ENCODE results near the gene CXorf58. TPM values are rescaled to one million over a fixed set of nuclear protein-coding genes. Genes with fewer than 3 reads are reported as not detected.

Gene CXorf58
- total and polyA plus RNA-seq, 2 donors (not counting 1 experiment from before 2014, with no cell fraction given), result not detected

DNA sequence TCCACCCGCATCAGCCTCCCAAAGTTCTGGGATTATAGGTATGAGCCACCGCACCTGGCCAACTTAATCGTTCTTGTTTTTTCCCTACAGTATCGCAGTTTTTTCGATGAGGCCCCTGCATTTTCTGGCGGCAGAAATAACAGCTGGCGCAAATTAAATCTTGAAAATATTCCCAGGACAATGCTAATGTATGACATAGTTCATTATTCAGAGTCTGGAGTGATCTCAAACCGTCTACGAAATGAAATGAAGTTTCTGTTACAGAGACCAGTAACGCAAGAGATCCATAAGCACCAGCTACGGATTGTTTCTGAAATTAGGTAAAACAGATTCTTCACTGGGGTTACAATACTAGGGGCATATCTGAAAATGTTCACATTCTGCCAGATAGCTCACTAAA is 27.3 kb downstream of the CXorf58 start:
- H3K9ac ChIP-seq (ENCODE audit: insufficient read depth, low read length), result no peak overlapping the region
- no peak overlapping the region for H3K4me3 ChIP-seq (replicated peaks in 1 of 4; ENCODE audit: control extremely low read depth in 1 of 4, insufficient read depth in 1 of 4, low read depth in 3 of 4, low read length in 4 of 4)
- DNase-seq (ENCODE audit: low read depth in 2 of 2), result no peak
- no peaks in the 10 kb centered on the region for H3K9me3 ChIP-seq (ENCODE audit: control insufficient read depth, insufficient read depth, low read depth, low read length)
- TF ChIP-seq EZH2 (IDR thresholded peaks at IDR 0.05; ENCODE audit: low read length, missing control alignments), result no peak
- TF ChIP-seq, protein P1, sequence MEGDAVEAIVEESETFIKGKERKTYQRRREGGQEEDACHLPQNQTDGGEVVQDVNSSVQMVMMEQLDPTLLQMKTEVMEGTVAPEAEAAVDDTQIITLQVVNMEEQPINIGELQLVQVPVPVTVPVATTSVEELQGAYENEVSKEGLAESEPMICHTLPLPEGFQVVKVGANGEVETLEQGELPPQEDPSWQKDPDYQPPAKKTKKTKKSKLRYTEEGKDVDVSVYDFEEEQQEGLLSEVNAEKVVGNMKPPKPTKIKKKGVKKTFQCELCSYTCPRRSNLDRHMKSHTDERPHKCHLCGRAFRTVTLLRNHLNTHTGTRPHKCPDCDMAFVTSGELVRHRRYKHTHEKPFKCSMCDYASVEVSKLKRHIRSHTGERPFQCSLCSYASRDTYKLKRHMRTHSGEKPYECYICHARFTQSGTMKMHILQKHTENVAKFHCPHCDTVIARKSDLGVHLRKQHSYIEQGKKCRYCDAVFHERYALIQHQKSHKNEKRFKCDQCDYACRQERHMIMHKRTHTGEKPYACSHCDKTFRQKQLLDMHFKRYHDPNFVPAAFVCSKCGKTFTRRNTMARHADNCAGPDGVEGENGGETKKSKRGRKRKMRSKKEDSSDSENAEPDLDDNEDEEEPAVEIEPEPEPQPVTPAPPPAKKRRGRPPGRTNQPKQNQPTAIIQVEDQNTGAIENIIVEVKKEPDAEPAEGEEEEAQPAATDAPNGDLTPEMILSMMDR (conservative IDR thresholded peaks at IDR 0.05 in 1 of 2, IDR thresholded peaks at IDR 0.05 in 1 of 2; ENCODE audit: low read depth in 1 of 2, low read length in 2 of 2), result no peak
- H3K36me3 ChIP-seq (ENCODE audit: control insufficient read depth, insufficient read depth, low read length), result no peaks in the 10 kb centered on the region
- H3K4me1 ChIP-seq (ENCODE audit: control insufficient read depth, extremely low read depth, insufficient read depth, low read length), result no peaks in the 10 kb centered on the region
- H3K27me3 ChIP-seq (ENCODE audit: control insufficient read depth, insufficient read depth, low read length), result no peaks in the 10 kb centered on the region
- H3K4me2 ChIP-seq (ENCODE audit: extremely low read depth, insufficient read depth, low read length), result no peak overlapping the region
- no peaks in the 10 kb centered on the region for H3K79me2 ChIP-seq (ENCODE audit: control insufficient read depth, insufficient read depth, low read length)
- no peak overlapping the region for H3K27ac ChIP-seq (ENCODE audit: insufficient read depth, low read length)
- no peak overlapping the region for H2AFZ ChIP-seq (ENCODE audit: low read length)
- H4K20me1 ChIP-seq (ENCODE audit: control insufficient read depth, extremely low read depth, insufficient read depth, low read length), result no peaks in the 10 kb centered on the region

DNA sequence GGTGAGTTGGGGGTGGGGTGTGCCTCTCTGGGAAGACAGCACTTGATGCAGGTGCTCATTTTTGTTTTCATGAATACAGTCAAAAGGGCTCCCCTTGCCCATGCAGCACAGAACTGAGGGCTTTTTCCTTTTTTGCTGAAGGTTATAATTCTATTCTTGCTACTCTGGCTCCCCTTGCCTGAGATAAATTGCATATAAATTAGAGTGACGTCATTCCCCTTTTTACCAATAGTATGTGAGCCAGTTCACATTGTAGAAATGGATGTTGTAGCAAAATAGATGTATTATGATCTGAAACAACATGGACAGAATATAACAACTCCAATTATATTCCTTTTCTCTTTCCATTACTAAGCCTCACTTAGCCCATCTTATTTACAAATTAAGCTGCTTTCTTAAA is 28.4 kb downstream of the CXorf58 start:
- TF ChIP-seq, protein P1 (conservative IDR thresholded peaks at IDR 0.05 in 1 of 2, IDR thresholded peaks at IDR 0.05 in 1 of 2; ENCODE audit: low read depth in 1 of 2, low read length in 2 of 2), result no peak
- TF ChIP-seq EZH2 (IDR thresholded peaks at IDR 0.05; ENCODE audit: low read length, missing control alignments), result no peak
- no peaks in the 10 kb centered on the region for H3K27me3 ChIP-seq (ENCODE audit: control insufficient read depth, insufficient read depth, low read length)
- H2AFZ ChIP-seq (ENCODE audit: low read length), result no peak overlapping the region
- no peaks in the 10 kb centered on the region for H3K4me1 ChIP-seq (ENCODE audit: control insufficient read depth, extremely low read depth, insufficient read depth, low read length)
- H3K4me2 ChIP-seq (ENCODE audit: extremely low read depth, insufficient read depth, low read length), result no peak overlapping the region
- no peak overlapping the region for H3K9ac ChIP-seq (ENCODE audit: insufficient read depth, low read length)
- no peaks in the 10 kb centered on the region for H4K20me1 ChIP-seq (ENCODE audit: control insufficient read depth, extremely low read depth, insufficient read depth, low read length)
- no peaks in the 10 kb centered on the region for H3K79me2 ChIP-seq (ENCODE audit: control insufficient read depth, insufficient read depth, low read length)
- no peak overlapping the region for H3K27ac ChIP-seq (ENCODE audit: insufficient read depth, low read length)
- no peaks in the 10 kb centered on the region for H3K36me3 ChIP-seq (ENCODE audit: control insufficient read depth, insufficient read depth, low read length)
- H3K4me3 ChIP-seq (replicated peaks in 1 of 4; ENCODE audit: control extremely low read depth in 1 of 4, insufficient read depth in 1 of 4, low read depth in 3 of 4, low read length in 4 of 4), result no peak overlapping the region
- no peak for DNase-seq (ENCODE audit: low read depth in 2 of 2)
- H3K9me3 ChIP-seq (ENCODE audit: control insufficient read depth, insufficient read depth, low read depth, low read length), result no peaks in the 10 kb centered on the region

DNA sequence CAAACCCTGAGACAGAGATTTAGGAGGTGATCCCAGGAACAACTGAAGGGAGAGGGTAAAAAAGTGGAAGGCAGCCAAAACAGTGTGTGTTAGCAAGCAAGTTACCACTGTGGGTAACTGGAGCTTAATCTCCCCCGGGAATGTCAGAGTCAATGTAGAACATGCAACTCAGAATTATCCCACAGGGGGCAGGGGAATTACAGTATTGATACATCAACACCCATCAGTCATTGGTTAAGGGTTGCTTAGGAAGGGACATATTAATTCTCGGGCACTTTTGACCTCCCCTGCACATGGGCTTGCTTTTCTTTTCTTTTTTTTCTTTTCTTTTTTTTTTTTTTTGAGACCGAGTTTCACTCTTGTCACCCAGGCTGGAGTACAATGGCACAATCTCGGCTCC is 29.3 kb downstream of the CXorf58 start:
- Histone ChIP-seq H4K20me1 (ENCODE audit: control insufficient read depth, extremely low read depth, insufficient read depth, low read length) (no peaks in the 10 kb centered on the region), H3K27me3 (ENCODE audit: control insufficient read depth, insufficient read depth, low read length) (no peaks in the 10 kb centered on the region), H3K79me2 (ENCODE audit: control insufficient read depth, insufficient read depth, low read length) (no peaks in the 10 kb centered on the region), H3K9me3 (ENCODE audit: control insufficient read depth, insufficient read depth, low read depth, low read length) (no peaks in the 10 kb centered on the region), H3K36me3 (ENCODE audit: control insufficient read depth, insufficient read depth, low read length) (no peaks in the 10 kb centered on the region), H2AFZ (ENCODE audit: low read length) (no peak overlapping the region), H3K4me3 (replicated peaks in 1 of 4; ENCODE audit: control extremely low read depth in 1 of 4, insufficient read depth in 1 of 4, low read depth in 3 of 4, low read length in 4 of 4) (no peak overlapping the region), H3K4me2 (ENCODE audit: extremely low read depth, insufficient read depth, low read length) (no peak overlapping the region), H3K9ac (ENCODE audit: insufficient read depth, low read length) (no peak overlapping the region), H3K27ac (ENCODE audit: insufficient read depth, low read length) (no peak overlapping the region), H3K4me1 (ENCODE audit: control insufficient read depth, extremely low read depth, insufficient read depth, low read length) (no peaks in the 10 kb centered on the region)
- TF ChIP-seq, protein P1 (conservative IDR thresholded peaks at IDR 0.05 in 1 of 2, IDR thresholded peaks at IDR 0.05 in 1 of 2; ENCODE audit: low read depth in 1 of 2, low read length in 2 of 2), result no peak
- no peak for TF ChIP-seq EZH2 (IDR thresholded peaks at IDR 0.05; ENCODE audit: low read length, missing control alignments)
- no peak for DNase-seq (ENCODE audit: low read depth in 2 of 2)

Data from fibroblast of lung (primary cell).